GM18868 (cell line): Measurements from ENCODE around the gene CELA1.

Source experiments
- ATAC-seq: cut with Tn5 transposase; IDR thresholded peaks from one replicate; pipeline ENCODE4 v1.9.1; 2021; ENCODE audit warnings: mild to moderate bottlenecking, moderate library complexity; ENCODE audit not compliant: unreplicated experiment

The CELA1 gene

GRCh38 chr12:51346581-51346980 lies at the start of gene CELA1:
TSS of gene CELA1 (minus strand) at chr12:51346679. CDS start at chr12:51346638, 41 bp downstream.
- ATAC-seq, result no peak

DNA sequence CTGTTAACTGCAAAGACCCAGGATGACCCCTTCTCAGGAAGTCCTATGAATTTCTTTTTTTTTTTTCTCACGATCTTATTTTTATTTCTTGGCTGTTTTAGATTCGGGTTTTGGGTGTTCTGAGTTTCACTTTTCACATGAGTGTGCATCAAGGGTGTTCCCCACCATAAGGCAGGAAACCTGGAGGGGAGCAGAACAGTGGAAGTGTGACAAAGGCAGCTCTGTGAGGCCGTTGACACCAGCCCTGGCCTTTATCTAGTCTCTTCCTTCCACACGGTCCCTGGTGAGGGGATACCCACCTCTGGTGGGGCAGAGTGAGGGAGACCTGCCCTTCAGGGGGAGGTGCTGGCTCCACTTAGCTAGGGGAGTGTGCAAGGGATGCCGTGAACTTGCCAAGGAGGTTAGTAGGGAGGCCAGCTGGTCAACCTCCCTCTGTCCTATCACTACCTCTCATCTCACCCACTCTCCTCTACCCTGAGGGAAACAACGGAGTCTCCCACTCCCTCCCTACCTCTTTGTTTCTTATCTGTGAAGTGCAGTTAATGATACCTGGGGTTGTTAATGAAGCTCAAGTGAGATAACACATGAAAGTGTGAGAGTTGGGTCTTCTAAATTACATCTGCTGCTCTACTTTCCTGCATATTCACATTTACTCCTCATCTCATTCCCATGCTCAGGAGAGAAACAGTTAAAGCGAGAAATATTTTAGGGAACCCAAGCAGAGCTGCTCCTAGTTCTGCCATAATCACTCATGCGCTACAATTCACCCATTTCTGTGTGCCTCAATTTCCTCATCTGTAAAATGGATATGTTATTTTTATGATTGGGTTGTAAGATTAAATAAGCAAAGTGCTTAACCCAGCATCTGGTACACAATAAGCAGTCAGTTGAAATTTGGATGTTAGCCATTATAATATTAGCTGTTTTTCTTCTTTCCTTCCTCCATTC lies 49.1 kb upstream of the CELA1 start:
- peak; percentile 50 for ATAC-seq

DNA sequence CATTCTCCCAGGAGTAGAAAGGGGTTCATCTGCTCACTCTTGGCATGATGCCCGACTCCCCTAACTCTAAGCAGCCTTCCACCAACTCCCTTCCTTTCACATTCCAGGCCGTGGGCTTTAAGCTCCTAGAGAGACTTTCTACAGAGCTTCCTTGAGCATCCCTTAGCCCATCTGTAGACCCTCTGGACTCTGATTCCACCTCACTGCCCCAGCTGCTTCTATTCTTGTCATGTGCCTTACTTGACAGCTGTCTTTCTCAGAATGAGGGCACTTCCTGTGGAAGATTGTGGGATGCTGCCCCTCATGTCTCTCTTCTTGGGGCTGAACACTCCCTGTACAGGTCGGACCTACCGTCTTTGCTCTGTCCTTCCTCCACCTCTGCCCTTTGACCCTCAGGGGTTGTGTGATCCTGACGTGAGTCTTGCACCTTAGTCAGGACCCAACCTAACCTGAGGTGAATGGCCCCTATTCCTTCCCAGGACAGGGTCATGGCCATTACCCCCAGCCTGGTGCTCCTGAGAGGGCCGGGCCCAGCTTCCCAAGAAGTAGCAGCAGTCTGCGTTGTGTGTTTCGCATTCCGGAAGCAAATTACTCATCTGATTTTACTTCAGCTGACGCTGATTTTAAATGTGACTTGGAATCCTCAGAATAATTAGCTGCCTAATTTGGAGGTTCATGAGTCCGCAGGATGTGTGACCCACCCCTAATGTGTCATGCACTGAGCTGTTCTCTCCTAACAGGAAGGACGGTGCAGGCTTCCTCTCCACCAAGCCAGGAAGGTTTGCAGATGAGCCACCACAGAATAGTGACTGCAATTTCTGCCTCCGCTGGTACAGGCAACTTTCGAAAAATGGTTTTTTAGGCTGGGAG lies 47.4 kb upstream of the CELA1 start:
- no peak for ATAC-seq

DNA sequence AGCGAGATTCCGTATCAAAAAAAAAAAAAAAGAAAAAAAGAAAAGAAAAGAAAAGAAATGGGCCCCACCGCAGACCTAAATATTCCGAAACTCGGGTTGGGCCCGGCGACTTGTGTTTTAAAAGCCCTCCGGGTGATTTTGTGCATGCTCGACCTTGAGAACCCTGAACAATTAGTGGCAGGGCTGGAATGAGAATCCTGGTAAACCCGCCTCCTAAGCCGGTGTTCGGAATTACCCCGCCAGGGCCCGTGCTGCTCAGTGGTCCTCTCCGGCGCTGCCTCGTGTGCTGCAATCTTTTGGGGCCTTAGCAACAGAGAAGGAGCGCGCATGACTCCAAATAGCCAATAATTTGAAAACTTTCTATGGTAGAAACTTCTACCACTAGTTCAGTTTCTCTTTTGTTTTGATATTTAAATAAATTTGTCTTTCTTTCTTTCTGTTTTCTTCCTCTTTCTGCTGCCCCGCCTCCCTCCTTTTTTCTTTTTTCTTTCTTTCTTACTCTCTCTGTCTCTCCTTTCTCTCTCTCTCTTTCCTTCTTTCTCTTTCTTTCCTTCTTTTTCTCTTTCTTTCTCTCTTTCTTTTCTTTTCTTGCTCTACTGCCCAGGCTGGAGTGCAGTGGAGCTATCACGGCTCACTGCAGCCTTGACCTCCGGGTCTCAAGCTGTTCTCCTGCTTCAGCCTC lies 46.2 kb upstream of the CELA1 start:
- peak; percentile 33 for ATAC-seq

GRCh38 chr12:51391283-51392123 lies 45.0 kb upstream of the CELA1 start, which contains the start of gene GALNT6:
TSS of gene GALNT6 (minus strand) at chr12:51391406. CDS start at chr12:51379781, 11,625 bp downstream.
- ATAC-seq, result peak; percentile 37

- ATAC-seq, result peak; percentile 12
Measured at GRCh38 chr12:51390891-51391282, 44.4 kb upstream of the CELA1 start.

GRCh38 chr12:51390457-51390856 lies 44.0 kb upstream of the CELA1 start:
- no peak for ATAC-seq

DNA sequence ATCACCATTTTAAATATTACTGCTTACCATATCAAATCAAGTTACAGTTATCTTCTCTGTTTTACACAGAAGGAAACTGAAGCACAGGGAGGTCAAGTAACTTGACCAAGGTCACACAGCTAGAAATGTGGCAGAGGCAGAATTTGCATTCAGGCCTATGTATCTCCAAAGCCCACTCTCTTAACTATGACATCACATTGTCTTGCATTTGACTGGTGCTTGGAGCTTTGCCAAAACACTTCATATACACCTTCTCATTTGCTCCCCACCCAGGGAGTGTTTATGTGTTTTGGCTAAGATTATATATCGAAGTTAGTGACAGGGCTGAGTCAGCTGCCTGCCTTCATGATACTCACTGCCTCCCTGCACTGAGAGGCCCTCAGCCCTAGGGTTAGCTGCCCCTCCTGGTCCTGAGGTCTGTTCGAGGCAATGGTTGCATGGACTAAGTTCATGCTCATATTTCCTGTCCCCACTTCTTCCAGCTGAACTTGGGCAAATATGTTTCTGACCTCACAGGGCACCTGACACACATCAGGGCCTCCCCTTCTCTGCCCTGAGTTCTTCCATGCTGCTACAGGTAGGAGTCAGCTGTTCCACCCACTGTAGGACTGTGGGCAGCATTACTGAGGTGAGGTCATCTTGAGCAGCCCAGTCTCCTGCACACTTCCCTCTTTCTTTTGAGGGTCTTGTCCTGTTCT lies 43.0 kb upstream of the CELA1 start:
- no peak for ATAC-seq

DNA sequence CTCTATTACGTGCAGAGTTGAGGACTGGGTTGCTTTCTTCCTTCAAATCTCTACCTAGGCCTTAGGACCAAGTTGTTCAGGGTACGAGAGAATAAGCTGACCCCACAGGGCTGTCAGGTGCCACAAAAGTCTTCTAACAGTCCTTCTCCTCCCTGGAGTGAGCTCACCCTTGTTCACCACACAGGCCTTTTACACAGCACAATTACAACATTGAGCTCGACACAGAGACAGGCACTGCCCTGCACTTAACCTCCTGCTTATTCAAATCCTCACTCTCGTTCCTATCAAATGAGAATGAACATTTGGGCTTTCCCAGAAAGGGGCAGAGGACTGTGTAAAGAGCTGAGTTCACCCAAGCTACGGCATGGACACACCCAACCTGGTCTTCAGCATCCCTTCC lies 42.4 kb upstream of the CELA1 start:
- no peak for ATAC-seq

GRCh38 chr12:51388069-51388799 lies 41.8 kb upstream of the CELA1 start:
- no peak for ATAC-seq

DNA sequence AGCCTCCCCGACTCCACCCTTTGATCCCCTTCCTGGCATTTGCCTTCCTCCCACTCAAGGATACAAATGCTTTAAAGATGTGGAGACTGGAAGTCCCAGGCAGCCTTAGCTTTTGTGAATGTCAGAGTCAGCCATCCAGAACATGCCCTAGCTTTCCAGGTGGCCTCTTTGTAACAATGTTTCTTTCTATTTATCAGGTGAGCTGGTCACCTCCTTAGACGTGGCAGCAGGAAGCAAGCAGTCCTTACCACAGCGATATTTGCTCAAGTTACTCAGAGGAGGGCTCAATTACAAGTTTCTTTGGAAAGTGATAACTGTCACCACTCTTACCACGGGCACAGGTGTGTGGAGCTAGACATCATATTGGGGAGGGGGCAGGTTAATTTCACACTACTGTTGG lies 39.9 kb upstream of the CELA1 start:
- ATAC-seq, result no peak

DNA sequence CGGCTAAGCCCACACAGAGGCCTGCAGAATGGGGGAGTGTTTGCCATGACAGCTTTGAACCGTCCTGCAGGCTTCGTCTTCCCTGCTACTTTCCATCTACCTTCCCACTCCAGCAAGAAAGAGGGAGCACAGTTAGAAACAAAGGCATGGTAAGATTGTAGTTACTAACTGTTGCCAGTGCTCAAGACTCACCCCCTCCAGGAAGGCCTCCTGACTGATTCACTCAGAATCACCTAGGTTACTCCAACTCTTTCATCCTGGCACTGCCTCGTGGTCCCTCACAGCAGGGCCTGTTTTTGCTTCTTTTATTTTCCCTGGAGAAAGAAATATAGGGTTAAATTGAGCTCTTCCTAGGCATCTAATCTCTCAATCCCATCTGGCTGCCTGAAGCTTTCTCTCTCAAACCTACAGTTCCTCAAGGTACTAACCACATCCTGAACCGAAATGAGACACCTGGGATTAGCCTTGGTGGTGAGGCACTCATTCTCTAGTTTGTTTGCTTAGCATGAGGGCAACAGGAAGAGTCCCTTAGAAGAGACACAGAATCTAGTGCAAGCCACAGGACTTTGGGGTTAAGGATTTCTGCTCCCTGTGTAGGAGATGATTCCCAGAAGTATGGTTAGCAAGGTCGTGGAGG lies 36.9 kb upstream of the CELA1 start:
- ATAC-seq, result no peak

- ATAC-seq, result no peak
Measured at GRCh38 chr12:51382173-51382572, 35.7 kb upstream of the CELA1 start.

- no peak for ATAC-seq
Measured at GRCh38 chr12:51381226-51382079, 35.0 kb upstream of the CELA1 start.

DNA sequence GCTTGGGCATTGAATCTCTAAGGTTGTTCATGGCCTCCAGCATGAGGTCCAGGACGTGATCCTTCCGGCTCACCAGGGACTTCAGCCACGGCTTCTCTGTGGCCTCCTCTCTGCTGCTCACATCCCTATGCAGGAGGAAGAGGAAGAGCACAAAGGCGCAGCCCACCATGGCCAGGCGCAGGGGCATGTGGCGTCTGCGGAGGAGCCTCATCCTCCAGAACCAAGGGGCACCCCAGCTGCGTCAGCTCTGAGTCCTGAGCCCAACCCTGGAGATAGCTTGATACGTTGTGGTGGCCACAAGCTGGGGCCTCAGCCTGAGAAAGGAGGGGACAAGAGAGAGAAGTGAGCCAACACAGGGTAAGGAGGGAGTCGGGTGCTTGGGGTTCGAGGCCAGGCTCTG lies 33.1 kb upstream of the CELA1 start:
- no peak for ATAC-seq

DNA sequence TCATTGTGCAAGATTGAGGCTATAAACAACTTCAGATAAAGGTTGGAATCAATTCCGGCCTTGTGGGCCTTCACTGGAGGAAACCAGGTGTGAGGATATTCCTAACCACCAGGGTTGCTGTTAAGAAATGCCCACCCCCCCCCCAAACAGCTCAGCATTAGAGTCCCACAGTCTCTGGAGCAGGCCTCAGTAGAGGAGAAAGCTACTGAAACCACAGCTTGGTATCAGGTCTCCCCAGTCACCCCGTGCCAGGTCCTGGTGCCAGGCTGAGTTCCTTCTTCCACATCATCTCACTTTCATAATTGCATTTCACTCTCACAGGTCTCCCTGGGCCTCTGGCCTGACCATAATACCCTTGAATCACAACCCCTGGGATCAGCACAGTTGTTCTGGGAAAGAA lies 32.3 kb upstream of the CELA1 start:
- no peak for ATAC-seq
